H1 (cell line): Measurements from ENCODE around the gene SHLD2. TPM values are rescaled to one million over a fixed set of nuclear protein-coding genes. Genes with fewer than 3 reads are reported as not detected.
"Not testable (repeated sequence)": the region's sequence is repeated elsewhere in the genome, so short reads cannot be mapped to it uniquely, and the experiment has no call there.

Experiments used
- CTCF ChIA-PET: fragments of 300-600 bp; sonication (Branson Sonifier 250); formaldehyde crosslinking; loops from one replicate; lab custom pipeline; 2021; ENCODE audit not compliant: partially characterized antibody; lab: Charles Lee
- POLR2A ChIA-PET: fragments of 300-600 bp; sonication (Branson Sonifier 250); formaldehyde crosslinking; loops from one replicate; lab custom pipeline; 2021; ENCODE audit warnings: inconsistent platforms; ENCODE audit not compliant: partially characterized antibody; lab: Charles Lee
- DNase-seq, 2 experiments: peaks; one replicate each; pipeline versions ENCODE4 v3.0.0 to v3.0.0-alpha.2; 2010 to 2022; ENCODE audit warnings: low spot score in 2 of 2, low read depth in 1 of 2, mixed read lengths in 1 of 2
- FAIRE-seq: peaks from 2 replicates; lab custom pipeline; 2011; peaks lifted over from hg19 to GRCh38; lab: Jason Lieb, UNC
- H2AFZ ChIP-seq: 2 replicates; pipeline ENCODE4 v1.8.1; 2012; ENCODE audit warnings: low read length, inconsistent platforms
- H2AK5ac ChIP-seq: 2 replicates; pipeline ENCODE4 v1.6.1; 2013; ENCODE audit warnings: low read depth, low read length
- H2BK120ac ChIP-seq: replicated peaks from 2 replicates; pipeline ENCODE3; 2013; ENCODE audit warnings: low read depth, low read length, inconsistent platforms
- H2BK12ac ChIP-seq: 2 replicates; pipeline ENCODE4 v1.6.1; 2013; ENCODE audit warnings: low read depth, low read length
- H2BK15ac ChIP-seq: 2 replicates; pipeline ENCODE4 v1.6.1; 2013; ENCODE audit warnings: low read length
- H2BK20ac ChIP-seq: 2 replicates; pipeline ENCODE4 v1.6.1; 2013; ENCODE audit warnings: low read length
- H2BK5ac ChIP-seq: 2 replicates; pipeline ENCODE4 v1.6.1; 2013; ENCODE audit warnings: low read depth, low read length
- H3K14ac ChIP-seq: 2 replicates; pipeline ENCODE4 v1.6.1; 2013; ENCODE audit warnings: inconsistent platforms; ENCODE audit not compliant: insufficient read length
- H3K18ac ChIP-seq: 2 replicates; pipeline ENCODE4 v1.6.1; 2013; ENCODE audit warnings: low read length; ENCODE audit errors: extremely low read depth
- H3K23ac ChIP-seq: 2 replicates; pipeline ENCODE4 v1.6.1; 2013; ENCODE audit warnings: inconsistent platforms; ENCODE audit not compliant: insufficient read length
- H3K23me2 ChIP-seq: 2 replicates; pipeline ENCODE4 v1.6.1; 2013; ENCODE audit warnings: low read depth, low read length
- H3K27ac ChIP-seq: 2 replicates; pipeline ENCODE4 v1.6.1; 2011; ENCODE audit warnings: low read depth, low read length, inconsistent platforms
- H3K27me3 ChIP-seq, 4 experiments: replicated peaks in 1 of 4; 1 replicate in 1 of 4; 2 replicates in 3 of 4; pipeline versions ENCODE4 v1.6.1 to v1.8.1; 2011 to 2013; ENCODE audit warnings: low read length in 3 of 4, mild to moderate bottlenecking in 3 of 4, inconsistent platforms in 2 of 4, mixed read lengths in 2 of 4, moderate library complexity in 1 of 4; ENCODE audit not compliant: control insufficient read depth in 3 of 4, insufficient read depth in 3 of 4; ENCODE audit errors: extremely low read depth in 1 of 4
- H3K36me3 ChIP-seq, 4 experiments: 2 replicates each; pipeline versions ENCODE4 v1.6.1 to v1.8.1; 2011 to 2013; ENCODE audit warnings: mild to moderate bottlenecking in 4 of 4, low read length in 3 of 4, moderate library complexity in 2 of 4, control low read depth in 1 of 4, inconsistent platforms in 1 of 4; ENCODE audit not compliant: insufficient read depth in 4 of 4, control insufficient read depth in 2 of 4
- H3K4ac ChIP-seq: replicated peaks from 2 replicates; pipeline ENCODE3; 2013; ENCODE audit warnings: low read length, low read depth, mixed read lengths, inconsistent platforms; ENCODE audit not compliant: insufficient read length
- H3K4me1 ChIP-seq, 4 experiments: replicated peaks in 1 of 4; 1 replicate in 1 of 4; 2 replicates in 3 of 4; pipeline versions ENCODE4 v1.6.1 to v1.8.1; 2011 to 2013; ENCODE audit warnings: low read length in 3 of 4, inconsistent platforms in 2 of 4, mixed read lengths in 1 of 4; ENCODE audit not compliant: insufficient read depth in 4 of 4, control insufficient read depth in 3 of 4
- H3K4me2 ChIP-seq, 2 experiments: 2 replicates each; pipeline versions ENCODE4 v1.6.1 to v1.8.1; 2011 to 2013; ENCODE audit warnings: low read depth in 2 of 2, low read length in 2 of 2, control low read depth in 1 of 2, inconsistent platforms in 1 of 2, mild to moderate bottlenecking in 1 of 2; ENCODE audit not compliant: insufficient read depth in 1 of 2
- H3K4me3 ChIP-seq, 4 experiments: fragments of 200-600, 300-600 bp in 1 of 4; sonication (generic), shearing (Covaris generic), sonication (Bioruptor Twin) in 1 of 4; 2 replicates each; pipeline versions ENCODE4 v1.5.1 to v1.8.1; 2011 to 2016; ENCODE audit warnings: low read length in 4 of 4, low read depth in 3 of 4, control low read depth in 2 of 4, inconsistent platforms in 2 of 4, mild to moderate bottlenecking in 2 of 4, mixed read lengths in 1 of 4, moderate library complexity in 1 of 4; ENCODE audit not compliant: insufficient read depth in 2 of 4; ENCODE audit errors: extremely low read depth in 1 of 4
- H3K56ac ChIP-seq: replicated peaks from 2 replicates; pipeline ENCODE3; 2013; ENCODE audit warnings: low read depth, mild to moderate bottlenecking, mixed read lengths, low read length, inconsistent platforms; ENCODE audit not compliant: insufficient read length
- H3K79me1 ChIP-seq: 2 replicates; pipeline ENCODE4 v1.6.1; 2013; ENCODE audit warnings: low read depth, low read length, control low read depth
- H3K79me2 ChIP-seq, 2 experiments: 2 replicates each; pipeline versions ENCODE4 v1.6.1 to v1.8.1; 2012 to 2013; ENCODE audit warnings: low read length in 2 of 2, mild to moderate bottlenecking in 2 of 2, inconsistent platforms in 1 of 2; ENCODE audit not compliant: insufficient read depth in 2 of 2, control insufficient read depth in 1 of 2
- H3K9ac ChIP-seq, 4 experiments: replicated peaks in 1 of 4; 1 replicate in 1 of 4; 2 replicates in 3 of 4; pipeline versions ENCODE4 v1.6.1 to v1.8.1; 2011 to 2013; ENCODE audit warnings: low read depth in 3 of 4, low read length in 3 of 4, control low read depth in 2 of 4, mild to moderate bottlenecking in 2 of 4, moderate library complexity in 2 of 4, inconsistent platforms in 1 of 4; ENCODE audit errors: extremely low read depth in 1 of 4
- H3K9me3 ChIP-seq, 2 experiments: 2 replicates each; pipeline versions ENCODE4 v1.6.1 to v1.8.1; 2012 to 2013; ENCODE audit warnings: mild to moderate bottlenecking in 2 of 2, moderate library complexity in 2 of 2, control low read depth in 1 of 2, inconsistent platforms in 1 of 2, low read depth in 1 of 2, low read length in 1 of 2, mixed read lengths in 1 of 2; ENCODE audit not compliant: insufficient read depth in 2 of 2
- H4K20me1 ChIP-seq, 2 experiments: replicated peaks in 1 of 2; 2 replicates each; pipeline versions ENCODE3 to v1.8.1; 2011 to 2013; ENCODE audit warnings: inconsistent platforms in 2 of 2, low read length in 2 of 2, mild to moderate bottlenecking in 1 of 2; ENCODE audit not compliant: insufficient read depth in 2 of 2, control insufficient read depth in 1 of 2
- H4K5ac ChIP-seq: 2 replicates; pipeline ENCODE4 v1.6.1; 2013; ENCODE audit warnings: low read length, low read depth, mixed read lengths, inconsistent platforms; ENCODE audit not compliant: insufficient read length
- H4K8ac ChIP-seq: 2 replicates; pipeline ENCODE4 v1.8.0; 2013; ENCODE audit warnings: mild to moderate bottlenecking, moderate library complexity, low read length, inconsistent platforms; ENCODE audit not compliant: insufficient read depth; ENCODE audit errors: extremely low read depth
- H4K91ac ChIP-seq: replicated peaks from 2 replicates; pipeline ENCODE3; 2013; ENCODE audit warnings: low read length, mixed read lengths, inconsistent platforms; ENCODE audit not compliant: insufficient read length
- WGBS, 2 experiments: shearing (Covaris generic) in 1 of 2; methylation state at CpG; one replicate each; pipeline versions ENCODE4 v1.1.6 to v1.1.7; 2013 to 2015; ENCODE audit warnings: low lambda C conversion rate in 2 of 2, mixed read lengths in 2 of 2, inconsistent platforms in 1 of 2, low coverage in 1 of 2, missing lambda C conversion rate in 1 of 2; ENCODE audit not compliant: insufficient replicate concordance in 2 of 2, insufficient coverage in 1 of 2, insufficient read length in 1 of 2; ENCODE audit errors: extremely low coverage in 1 of 2, missing lambda C conversion rate in 1 of 2; 5-methylcytosine and 5-hydroxymethylcytosine counted together
- polyA plus RNA-seq, 7 experiments: library from polyadenylated mRNA; depleted of rRNA in 3 of 7; stranded (reverse) in 5 of 7; unstranded in 2 of 7; fragments of >200 nt in 5 of 7; fragments of 200-250 nt in 2 of 7; gene quantifications; 1 replicate in 5 of 7; 2 replicates in 1 of 7; 4 replicates in 1 of 7; pipeline versions ENCODE4 v1.2.1 to v1.2.3, GENCODE V29; 2011 to 2013; ENCODE audit warnings: missing spikeins in 2 of 7, mixed read lengths in 2 of 7
- total RNA-seq: library from RNA; stranded (reverse); fragmentation: NEBNext Ultra II Directional; extraction: Animal tissue kit (Norgen Biotek cat#: 25700); gene quantifications from 2 replicates; pipeline ENCODE4 v1.2.1, GENCODE V29; 2021

The SHLD2 gene
- total and polyA plus RNA-seq, 2 of the 8 experiments (the other 6 are each of a cell fraction or from before 2014, with no cell fraction given): 7.9 to 32.4 TPM

- CTCF ChIA-PET, H3K27ac ChIP-seq, H2BK12ac ChIP-seq, H3K14ac ChIP-seq, H3K79me1 ChIP-seq, H4K8ac ChIP-seq, H3K9ac ChIP-seq, H2BK5ac ChIP-seq, H3K4me3 ChIP-seq, H3K4me2 ChIP-seq, H3K79me2 ChIP-seq, H4K20me1 ChIP-seq, H3K36me3 ChIP-seq, H3K4me1 ChIP-seq, H4K91ac ChIP-seq, H3K9me3 ChIP-seq, FAIRE-seq, H3K4ac ChIP-seq, H3K23ac ChIP-seq, DNase-seq, H3K56ac ChIP-seq, H2BK120ac ChIP-seq, H4K5ac ChIP-seq, H3K18ac ChIP-seq, H2AK5ac ChIP-seq, POLR2A ChIA-PET, H2BK20ac ChIP-seq, H2AFZ ChIP-seq, H3K23me2 ChIP-seq, H3K27me3 ChIP-seq, H2BK15ac ChIP-seq: not testable (repeated sequence)
Measured at GRCh38 chr10:87137478-87137877, 42.5 kb downstream of the SHLD2 start.

GRCh38 chr10:87142230-87143108 lies 47.5 kb downstream of the SHLD2 start:
- not testable (repeated sequence) for DNase-seq, H2BK12ac ChIP-seq, H3K23ac ChIP-seq, H2BK20ac ChIP-seq, H3K27me3 ChIP-seq, H3K4me1 ChIP-seq, H3K9me3 ChIP-seq, FAIRE-seq, H4K20me1 ChIP-seq, H3K4me2 ChIP-seq, H3K9ac ChIP-seq, H4K91ac ChIP-seq, H3K18ac ChIP-seq, H2BK120ac ChIP-seq, H2AK5ac ChIP-seq, H3K4ac ChIP-seq, H3K79me1 ChIP-seq, H2AFZ ChIP-seq, H3K79me2 ChIP-seq, H3K56ac ChIP-seq, H2BK5ac ChIP-seq, H3K27ac ChIP-seq, H2BK15ac ChIP-seq, H3K14ac ChIP-seq, H4K5ac ChIP-seq, H3K23me2 ChIP-seq, H4K8ac ChIP-seq, H3K36me3 ChIP-seq, H3K4me3 ChIP-seq
- CTCF ChIA-PET: interaction anchor here (0.7 kb wide), 1 partner anchor 475 kb away, joined by 3 read pairs; no protein-coding TSS in a partner anchor
- POLR2A ChIA-PET: interaction anchor here (0.7 kb wide), 1 partner anchor 45 kb away, joined by 3 read pairs; no protein-coding TSS in a partner anchor
- WGBS, 2 experiments: 87% methylated on average over 4 of the region's 5 CpGs; no CpG with 5 or more reads in 1 of the 2 experiments
